Immature natural killer cell (primary cell): ENCODE measurements around the gene XG. TPM values are rescaled to one million over a fixed set of nuclear protein-coding genes. Genes with fewer than 3 reads are reported as not detected.
"Not testable (repeated sequence)": the region's sequence is repeated elsewhere in the genome, so short reads cannot be mapped to it uniquely, and the experiment has no call there.

Source experiments
- DNase-seq, 3 donors: peaks; one replicate each; pipeline ENCODE4 v3.0.0; 2022; ENCODE audit warnings: mixed read lengths in 1 of 3
- H3K27ac Mint-ChIP-seq, 6 donors: one replicate each; pipeline ENCODE4 v1.8.0; 2020; ENCODE audit warnings: mixed read lengths in 6 of 6, mild to moderate bottlenecking in 5 of 6, inconsistent platforms in 4 of 6, moderate library complexity in 3 of 6
- H3K27me3 Mint-ChIP-seq, 3 donors: one replicate each; pipeline ENCODE4 v1.8.0; 2020 to 2021; ENCODE audit warnings: low read depth in 3 of 3, mild to moderate bottlenecking in 3 of 3, mixed read lengths in 3 of 3, moderate library complexity in 3 of 3, inconsistent platforms in 1 of 3
- H3K36me3 Mint-ChIP-seq, 3 donors: one replicate each; pipeline ENCODE4 v1.8.0; 2020; ENCODE audit warnings: mixed read lengths in 3 of 3, inconsistent platforms in 2 of 3, mild to moderate bottlenecking in 2 of 3
- H3K4me1 Mint-ChIP-seq, 2 donors: one replicate each; pipeline ENCODE4 v1.8.0; 2020; ENCODE audit warnings: inconsistent platforms in 2 of 2, mild to moderate bottlenecking in 2 of 2, mixed read lengths in 2 of 2, moderate library complexity in 1 of 2
- H3K4me3 Mint-ChIP-seq, 5 donors: one replicate each; pipeline ENCODE4 v1.8.0; 2020; ENCODE audit warnings: mild to moderate bottlenecking in 5 of 5, mixed read lengths in 5 of 5, inconsistent platforms in 3 of 5, moderate library complexity in 3 of 5
- H3K9me3 Mint-ChIP-seq, 6 donors: one replicate each; pipeline ENCODE4 v1.8.0; 2020; ENCODE audit warnings: mild to moderate bottlenecking in 6 of 6, mixed read lengths in 6 of 6, inconsistent platforms in 4 of 6, moderate library complexity in 3 of 6
- polyA plus RNA-seq, 3 donors: library from polyadenylated mRNA; unstranded; fragments of 300-500 nt; fragmentation: Illumina TruSeq; gene quantifications; one replicate each; pipeline ENCODE4 v1.2.3, GENCODE V29; 2021

XG gene
- polyA plus RNA-seq, 3 donors from 2014 or later: not detected

DNA sequence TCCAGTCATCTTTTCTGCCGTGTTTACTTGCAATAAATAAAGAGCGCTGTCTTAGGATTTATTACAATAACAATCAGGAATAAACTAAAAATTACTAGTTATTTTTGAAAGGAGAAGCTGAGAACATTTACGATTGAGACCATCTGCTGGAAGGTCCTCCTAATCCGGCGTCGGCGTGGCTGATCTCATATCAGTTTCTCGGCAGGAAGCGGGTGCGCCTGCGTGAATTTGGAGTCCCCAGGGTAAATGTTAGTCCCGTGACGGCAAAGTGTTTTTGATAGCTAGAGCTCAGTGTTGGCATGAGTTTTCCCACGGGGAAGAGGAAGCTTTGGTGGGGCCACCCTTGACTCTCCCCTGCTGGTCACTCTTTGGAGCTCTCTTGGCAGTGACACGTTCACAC, 45.0 kb downstream of the XG start:
- not testable (repeated sequence) for H3K27me3 Mint-ChIP-seq, H3K36me3 Mint-ChIP-seq, DNase-seq, H3K4me1 Mint-ChIP-seq, H3K27ac Mint-ChIP-seq, H3K9me3 Mint-ChIP-seq
- peak overlapping the region in 1 of 5 donors; percentile 27 for H3K4me3 Mint-ChIP-seq

DNA sequence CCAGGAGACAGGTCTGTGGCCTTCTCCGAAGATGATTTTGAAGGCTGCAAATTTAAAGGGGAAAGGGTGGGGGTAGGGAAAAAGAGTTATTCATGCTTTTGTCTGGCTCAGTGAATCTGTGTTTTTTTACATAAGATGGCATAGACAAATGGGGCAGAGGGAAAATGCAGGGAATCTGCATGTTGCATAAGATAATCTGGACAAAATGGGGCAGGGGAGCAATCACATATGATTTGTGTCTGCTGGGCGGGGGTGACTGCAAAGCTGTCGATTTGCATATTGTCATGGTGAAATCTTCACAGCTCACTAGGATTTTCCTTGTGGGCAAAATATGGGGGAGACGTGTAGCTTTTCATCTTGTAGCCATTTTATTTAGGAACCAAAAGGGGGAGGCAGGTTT, 47.5 kb downstream of the XG start:
- H3K9me3 Mint-ChIP-seq: no peaks in the 10 kb centered on the region
- no peak overlapping the region for H3K27ac Mint-ChIP-seq
- no peaks in the 10 kb centered on the region for H3K4me1 Mint-ChIP-seq
- no peak for DNase-seq
- peaks cover 0 to 4% (median 0%) of the 10 kb centered on the region in 3 donors for H3K36me3 Mint-ChIP-seq
- no peak overlapping the region for H3K4me3 Mint-ChIP-seq
- peaks cover 0 to 4% (median 3%) of the 10 kb centered on the region in 3 donors for H3K27me3 Mint-ChIP-seq

DNA sequence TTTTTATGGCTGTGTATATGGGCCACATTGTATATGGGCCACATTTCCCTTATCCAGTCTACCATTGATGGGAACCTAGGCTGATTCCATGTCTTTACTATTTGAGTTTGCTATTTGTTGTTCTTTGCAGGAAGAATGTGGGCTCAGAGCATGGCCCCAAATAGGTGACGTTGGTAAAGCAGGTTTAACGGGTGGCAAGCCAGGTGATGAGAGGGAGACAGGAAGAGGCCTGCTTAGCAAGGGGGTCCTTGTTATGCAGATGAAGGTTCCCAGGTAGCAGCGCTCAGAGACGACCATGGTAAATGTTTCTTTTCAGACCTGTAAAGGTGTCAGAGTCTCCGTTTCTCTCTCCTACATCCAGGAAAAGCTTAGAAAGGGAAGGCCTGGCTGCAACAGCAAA, 48.1 kb downstream of the XG start:
- not testable (repeated sequence) for H3K4me1 Mint-ChIP-seq, H3K27ac Mint-ChIP-seq, H3K9me3 Mint-ChIP-seq, H3K27me3 Mint-ChIP-seq, DNase-seq, H3K4me3 Mint-ChIP-seq, H3K36me3 Mint-ChIP-seq

DNA sequence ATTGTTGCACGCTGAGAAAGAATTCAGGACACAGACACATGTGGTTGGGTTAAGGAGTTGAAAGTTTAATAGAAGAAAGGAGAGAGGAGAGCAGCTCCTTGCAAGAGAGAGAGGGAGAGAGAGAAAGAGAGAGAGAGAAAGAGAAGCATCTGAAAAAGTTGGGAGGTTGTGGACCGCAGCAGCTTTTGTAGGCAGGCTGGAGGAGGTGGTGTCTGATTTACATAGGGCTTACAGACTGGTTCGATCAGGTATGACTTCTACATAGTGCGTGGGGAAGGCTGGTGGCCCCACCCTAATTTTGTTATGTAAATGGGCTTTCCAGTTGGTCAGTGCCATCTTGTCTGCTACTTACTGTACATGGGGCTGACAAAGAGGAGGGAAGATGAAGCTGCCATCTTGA, 49.4 kb downstream of the XG start:
- no peak overlapping the region for H3K27ac Mint-ChIP-seq
- no peaks in the 10 kb centered on the region for H3K9me3 Mint-ChIP-seq
- H3K36me3 Mint-ChIP-seq: peaks cover 0 to 4% (median 0%) of the 10 kb centered on the region in 3 donors
- no peaks in the 10 kb centered on the region for H3K4me1 Mint-ChIP-seq
- no peak for DNase-seq
- H3K27me3 Mint-ChIP-seq: peaks cover 2 to 4% (median 3%) of the 10 kb centered on the region in 3 donors
- no peak overlapping the region for H3K4me3 Mint-ChIP-seq

DNA sequence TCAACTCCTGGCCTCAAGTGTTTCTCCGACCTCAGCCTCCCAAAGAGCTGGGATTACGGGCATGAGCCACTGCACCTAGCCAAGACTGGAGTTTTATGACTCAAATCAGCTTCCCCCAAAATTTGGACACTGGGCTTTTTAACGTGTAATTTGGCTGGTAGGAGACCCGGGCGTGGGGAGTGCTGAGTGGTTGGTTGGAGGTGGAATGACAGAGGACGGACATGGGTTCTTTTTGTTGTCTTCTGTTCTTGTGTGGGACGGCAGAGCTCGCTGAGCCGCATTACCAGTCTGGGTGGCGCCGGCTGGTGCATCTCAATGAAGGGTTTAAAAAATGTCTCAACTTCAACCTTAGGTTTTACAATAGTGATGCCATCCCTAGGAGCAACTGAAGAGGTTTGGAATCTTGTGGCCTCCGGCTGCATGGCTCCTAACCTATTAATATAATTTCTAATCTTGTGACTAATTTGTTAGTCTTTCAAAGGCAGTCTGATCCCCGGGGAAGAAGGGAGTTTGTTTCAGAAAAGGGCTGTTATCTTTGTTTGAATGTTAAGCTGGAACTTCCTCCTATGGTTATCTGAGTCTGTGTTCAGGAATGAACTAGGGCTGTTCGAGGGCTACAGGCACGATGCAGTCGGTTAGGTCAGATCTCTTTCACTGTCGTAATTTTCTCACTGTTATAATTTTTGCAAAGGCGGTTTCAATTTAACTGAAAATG, 50.7 kb downstream of the XG start:
- not testable (repeated sequence) for H3K4me3 Mint-ChIP-seq, H3K4me1 Mint-ChIP-seq, H3K27ac Mint-ChIP-seq, H3K27me3 Mint-ChIP-seq, DNase-seq, H3K36me3 Mint-ChIP-seq, H3K9me3 Mint-ChIP-seq

DNA sequence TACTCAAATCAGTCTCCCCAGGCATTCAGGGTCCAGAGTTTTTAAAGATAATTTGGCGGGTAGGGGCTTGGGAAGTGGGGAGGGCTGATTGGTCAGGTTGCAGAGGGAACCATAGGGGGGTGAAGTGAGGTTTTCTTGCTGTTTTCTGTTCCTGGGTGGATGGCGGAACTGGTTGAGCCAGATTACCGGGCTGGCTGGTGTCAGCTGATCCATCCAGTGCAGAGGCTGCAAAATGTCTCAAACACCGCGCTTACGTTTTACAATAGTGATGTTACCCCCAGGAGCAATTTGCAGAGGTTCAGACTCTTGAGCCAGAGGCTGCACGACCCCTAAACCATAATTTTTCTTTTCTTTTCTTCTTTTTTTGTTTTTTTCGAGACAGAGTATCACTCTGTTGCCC, 51.6 kb downstream of the XG start:
- not testable (repeated sequence) for DNase-seq, H3K9me3 Mint-ChIP-seq, H3K4me1 Mint-ChIP-seq, H3K36me3 Mint-ChIP-seq, H3K27me3 Mint-ChIP-seq, H3K4me3 Mint-ChIP-seq, H3K27ac Mint-ChIP-seq

DNA sequence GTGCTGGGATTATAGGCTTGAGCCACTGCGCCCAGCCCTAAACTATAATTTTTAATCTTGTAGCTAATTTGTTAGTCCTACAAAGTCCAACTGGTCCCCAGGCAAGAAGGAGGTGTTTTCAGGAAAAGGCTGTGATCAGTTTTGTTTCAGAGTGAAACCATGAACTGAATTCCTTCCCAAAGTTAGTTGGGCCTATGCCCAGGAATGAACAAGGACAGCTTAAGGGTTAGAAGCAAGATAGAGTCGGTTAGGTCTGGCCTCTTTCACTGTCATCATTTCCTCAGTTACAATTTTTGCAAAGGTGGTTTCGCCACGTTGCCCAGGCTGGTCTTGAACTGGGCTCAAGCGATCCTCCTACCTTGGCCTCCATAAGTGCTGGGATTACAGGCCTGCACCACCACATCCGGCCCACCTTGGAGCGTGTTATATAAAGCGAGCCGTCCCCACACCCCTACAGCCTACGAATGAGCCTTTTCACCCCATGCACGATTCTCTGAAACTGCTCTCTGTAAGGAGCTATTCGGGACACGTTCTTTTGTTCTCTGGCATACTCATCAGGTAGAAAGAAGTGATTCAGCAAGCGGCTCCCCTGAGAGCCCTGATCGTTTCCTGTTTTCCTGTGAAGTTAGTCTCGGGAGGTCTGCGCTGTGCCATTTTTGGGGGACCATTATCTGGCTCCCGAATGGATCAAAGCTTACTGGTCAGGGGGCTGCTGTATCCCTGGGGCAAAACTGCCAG, 52.4 kb downstream of the XG start:
- not testable (repeated sequence) for H3K27me3 Mint-ChIP-seq, H3K27ac Mint-ChIP-seq, H3K9me3 Mint-ChIP-seq, H3K4me1 Mint-ChIP-seq, H3K36me3 Mint-ChIP-seq, DNase-seq, H3K4me3 Mint-ChIP-seq

DNA sequence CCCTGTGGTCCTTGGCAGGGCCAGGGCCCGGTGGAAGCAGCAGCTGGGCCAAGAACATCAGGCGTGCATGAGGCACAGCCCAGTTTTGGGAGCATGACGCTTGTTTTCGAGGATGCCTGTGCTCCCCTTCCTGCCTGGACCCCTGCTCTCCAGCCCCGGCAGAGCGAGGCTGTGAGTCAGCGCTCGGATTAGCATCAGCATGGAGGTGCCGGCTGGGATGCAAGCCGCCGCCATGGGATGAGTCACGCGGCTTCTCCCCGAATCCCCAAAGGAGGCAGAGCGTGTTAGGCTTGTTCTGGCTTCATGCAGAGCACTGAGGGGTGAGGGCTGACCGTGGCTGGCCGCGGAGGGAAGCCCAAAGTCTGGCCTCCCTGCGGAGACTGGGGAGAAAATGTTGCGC, 53.0 kb downstream of the XG start:
- DNase-seq, H3K27ac Mint-ChIP-seq, H3K27me3 Mint-ChIP-seq, H3K36me3 Mint-ChIP-seq, H3K4me3 Mint-ChIP-seq, H3K4me1 Mint-ChIP-seq, H3K9me3 Mint-ChIP-seq: not testable (repeated sequence)

DNA sequence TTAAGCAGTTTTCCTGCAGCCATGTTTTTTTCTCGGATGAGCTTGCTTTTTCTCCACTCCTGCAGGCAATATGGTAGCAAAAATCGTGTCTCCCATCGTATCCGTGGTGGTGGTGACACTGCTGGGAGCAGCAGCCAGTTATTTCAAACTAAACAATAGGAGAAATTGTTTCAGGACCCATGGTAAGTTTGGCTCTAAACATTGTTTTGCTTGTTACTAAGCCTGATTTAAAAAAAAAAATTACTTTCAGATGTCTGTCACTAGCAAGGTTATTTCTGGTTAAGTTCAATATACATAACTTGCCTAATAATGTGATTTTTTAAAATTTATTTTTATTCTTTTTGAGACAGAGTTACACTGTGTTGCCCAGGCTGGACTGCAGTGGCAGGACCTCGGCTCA, 59.4 kb downstream of the XG start:
- Mint-ChIP-seq H3K27me3 (peaks cover 0 to 5% (median 1%) of the 10 kb centered on the region in 3 donors), H3K36me3 (no peaks in the 10 kb centered on the region), H3K4me1 (peaks cover 0 to 2% of the 10 kb centered on the region in 2 donors), H3K9me3 (no peaks in the 10 kb centered on the region), H3K27ac (no peak overlapping the region), H3K4me3 (no peak overlapping the region)
- no peak for DNase-seq

DNA sequence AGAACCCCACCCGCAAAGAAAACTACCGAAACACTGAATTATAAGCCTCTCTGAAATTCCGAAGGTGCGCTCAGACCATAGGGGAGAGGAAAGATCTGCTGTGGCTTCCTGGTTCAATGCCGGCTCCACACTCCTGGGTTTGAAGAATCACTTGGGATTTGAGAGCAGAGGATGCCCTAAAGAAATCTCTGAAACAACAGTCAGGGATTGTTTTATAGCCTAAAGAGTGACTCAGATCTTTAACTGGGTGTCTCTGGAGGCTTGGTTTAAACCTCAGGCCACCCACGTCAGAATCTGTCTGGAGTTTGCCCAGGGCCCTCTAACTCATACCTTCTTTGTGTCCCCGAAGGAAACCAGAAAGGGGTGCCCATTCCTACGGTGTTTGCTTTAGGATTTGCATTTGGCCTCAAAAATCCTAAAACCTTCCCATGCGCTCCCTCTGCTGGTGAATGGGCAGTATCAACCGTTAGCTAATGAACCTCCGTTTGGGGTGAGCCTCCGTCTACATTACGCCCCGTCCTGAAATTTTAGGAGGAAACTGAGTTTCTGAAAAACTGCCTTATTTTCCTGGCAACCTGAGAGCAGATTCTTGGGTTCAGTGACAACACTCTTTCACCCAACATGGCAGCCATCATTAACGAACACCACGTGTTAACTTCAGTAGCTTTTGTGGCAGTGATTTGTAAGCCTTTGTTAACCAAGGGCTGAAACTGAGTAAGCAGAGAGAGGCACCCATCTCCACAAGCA, 60.5 kb downstream of the XG start:
- not testable (repeated sequence) for H3K9me3 Mint-ChIP-seq, H3K36me3 Mint-ChIP-seq, H3K27ac Mint-ChIP-seq, H3K4me1 Mint-ChIP-seq, H3K27me3 Mint-ChIP-seq
- peak; percentile 17 to 50 (median 37) for DNase-seq
- H3K4me3 Mint-ChIP-seq: peak overlapping the region in 1 of 5 donors; percentile 29

DNA sequence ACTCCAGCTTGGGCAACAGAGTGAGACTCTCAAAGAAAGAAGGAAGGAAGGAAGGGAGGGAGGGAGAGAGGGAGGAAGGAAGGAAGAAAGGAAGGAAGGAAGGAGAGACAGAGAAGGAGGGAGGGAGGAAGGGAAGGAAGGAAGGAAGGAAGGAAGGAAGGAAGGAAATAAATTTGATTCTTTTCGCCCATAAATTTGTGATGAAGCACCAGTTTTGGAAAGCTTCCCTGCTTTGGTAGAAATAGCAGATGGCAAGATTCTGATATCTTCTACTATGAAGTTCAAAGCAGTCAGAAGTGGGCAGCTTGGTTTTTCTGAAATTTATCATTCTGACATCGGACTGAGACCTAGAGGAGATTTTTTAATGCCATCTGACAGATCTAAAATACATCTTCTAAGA, 65.2 kb downstream of the XG start:
- no peak overlapping the region for H3K27ac Mint-ChIP-seq
- H3K9me3 Mint-ChIP-seq: no peaks in the 10 kb centered on the region
- no peak overlapping the region for H3K4me3 Mint-ChIP-seq
- H3K27me3 Mint-ChIP-seq: peaks cover 0 to 3% (median 2%) of the 10 kb centered on the region in 3 donors
- no peak for DNase-seq
- no peaks in the 10 kb centered on the region for H3K36me3 Mint-ChIP-seq
- H3K4me1 Mint-ChIP-seq: peaks cover 2 to 7% of the 10 kb centered on the region in 2 donors

DNA sequence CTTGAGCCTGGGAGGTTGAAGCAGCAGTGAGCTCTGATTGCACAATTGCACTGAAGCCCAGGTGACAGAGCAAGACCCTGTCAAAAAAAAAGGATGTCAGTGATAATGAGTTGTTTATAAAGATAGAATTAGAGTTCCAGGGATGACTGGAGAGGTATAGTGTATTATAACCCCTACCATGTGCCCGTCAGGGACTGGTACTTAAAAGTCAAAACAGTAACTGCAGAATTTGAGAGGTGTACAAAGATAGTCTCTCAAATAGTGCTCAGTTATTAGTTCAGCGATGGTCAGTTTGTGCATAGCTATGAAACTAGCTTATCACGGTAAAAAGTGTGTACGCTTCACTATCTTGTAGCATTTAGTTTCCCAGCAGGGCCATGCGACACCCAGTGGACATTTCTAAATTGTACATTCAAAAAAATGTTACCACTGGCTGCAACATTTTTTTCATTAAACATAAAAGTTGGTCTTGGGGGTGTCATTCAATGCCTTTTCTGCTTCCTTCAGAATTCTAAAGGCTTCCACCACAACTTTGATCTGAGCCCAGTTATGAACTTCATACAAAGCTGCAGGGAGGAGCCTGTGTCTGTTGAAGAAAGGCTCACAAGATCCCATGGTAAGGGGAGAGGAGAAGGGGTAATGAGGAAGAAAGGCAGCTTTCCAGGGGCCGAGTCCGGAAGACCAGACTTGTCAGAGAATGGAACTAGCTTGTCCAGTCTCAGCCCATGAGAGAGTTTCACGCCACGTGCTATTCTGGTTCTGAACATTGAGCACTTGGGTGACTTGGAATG, 67.7 kb downstream of the XG start:
- H3K4me3 Mint-ChIP-seq: no peak overlapping the region
- peaks cover 0 to 5% (median 2%) of the 10 kb centered on the region in 3 donors for H3K27me3 Mint-ChIP-seq
- no peak overlapping the region for H3K27ac Mint-ChIP-seq
- no peaks in the 10 kb centered on the region for H3K9me3 Mint-ChIP-seq
- DNase-seq: no peak
- H3K36me3 Mint-ChIP-seq: no peaks in the 10 kb centered on the region
- H3K4me1 Mint-ChIP-seq: peaks cover 0 to 7% of the 10 kb centered on the region in 2 donors

DNA sequence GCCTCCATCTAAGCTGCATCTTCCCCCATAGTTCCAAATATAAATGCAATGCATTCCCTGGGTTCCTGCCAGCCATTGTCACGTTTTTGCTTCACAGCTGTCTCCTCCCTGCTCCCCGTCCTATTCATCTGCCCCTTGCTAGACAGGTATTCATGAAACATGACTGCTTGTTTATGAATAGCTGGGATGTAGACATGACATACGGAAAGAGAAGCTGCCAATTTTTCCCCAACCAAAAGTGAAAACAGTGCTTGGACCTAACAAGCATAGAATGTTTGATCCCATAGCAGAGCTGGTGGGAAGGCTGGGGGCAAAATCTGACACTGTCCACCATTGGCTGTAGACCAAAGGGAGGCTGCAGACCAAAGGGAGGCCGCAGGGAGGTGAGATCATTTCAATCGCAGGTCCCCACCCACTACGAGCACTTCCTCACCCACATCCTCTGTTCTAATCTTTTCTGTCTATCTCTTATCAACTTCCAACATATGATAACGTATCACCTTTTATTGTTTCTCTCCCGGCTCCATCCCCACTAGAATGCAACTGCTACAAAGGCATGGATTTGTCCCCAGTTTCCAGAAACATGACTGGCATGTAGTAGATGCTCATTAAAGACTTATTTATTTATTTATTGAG, 68.4 kb downstream of the XG start:
- DNase-seq: no peak
- peaks cover 0 to 5% (median 2%) of the 10 kb centered on the region in 3 donors for H3K27me3 Mint-ChIP-seq
- H3K4me3 Mint-ChIP-seq: no peak overlapping the region
- H3K27ac Mint-ChIP-seq: no peak overlapping the region
- peaks cover 0 to 7% of the 10 kb centered on the region in 2 donors for H3K4me1 Mint-ChIP-seq
- no peaks in the 10 kb centered on the region for H3K36me3 Mint-ChIP-seq
- H3K9me3 Mint-ChIP-seq: no peaks in the 10 kb centered on the region
